Smooth muscle cell (in vitro differentiated cells): ENCODE measurements around the gene IFIT1B. TPM values are rescaled to one million over a fixed set of nuclear protein-coding genes. Genes with fewer than 3 reads are reported as not detected.

Source experiments
- polyA plus RNA-seq: library from polyadenylated mRNA; unstranded; fragments of >200 nt; fragmentation: Nextera tagmentation; extraction: Ambion mirVana; gene quantifications from 2 replicates; pipeline ENCODE4 v1.2.1, GENCODE V29; 2016
- total RNA-seq: library from RNA; depleted of rRNA; stranded (reverse); fragments of >200 nt; gene quantifications from 2 replicates; pipeline ENCODE4 v1.2.3, GENCODE V29; 2014

Gene IFIT1B
- total and polyA plus RNA-seq, 2 experiments from 2014 or later: not detected

Other genes with a start within 250 kb of the IFIT1B start
- not detected in 2 replicates for gene CH25H, start 170.7 kb upstream of the IFIT1B start, total RNA-seq
- 0.38 TPM in 1 of 2 replicates, not detected in the other for gene CH25H, start 170.7 kb upstream of the IFIT1B start, polyA plus RNA-seq
- 27.1 and 33.0 TPM in 2 replicates for gene LIPA, start 126.3 kb upstream of the IFIT1B start, total RNA-seq
- 22.9 and 34.4 TPM in 2 replicates for gene LIPA, start 126.3 kb upstream of the IFIT1B start, polyA plus RNA-seq
- 0.27 and 1.2 TPM in 2 replicates for gene IFIT2, start 76.0 kb upstream of the IFIT1B start, total RNA-seq
- 0.72 and 1.5 TPM in 2 replicates for gene IFIT2, start 76.0 kb upstream of the IFIT1B start, polyA plus RNA-seq
- gene IFIT3, start 50.1 kb upstream of the IFIT1B start, total RNA-seq: 1.2 and 2.1 TPM in 2 replicates
- gene IFIT3, start 50.1 kb upstream of the IFIT1B start, polyA plus RNA-seq: 1.7 and 4.6 TPM in 2 replicates
- gene IFIT1, start 14.6 kb downstream of the IFIT1B start, total RNA-seq: 0.36 and 1.2 TPM in 2 replicates
- gene IFIT1, start 14.6 kb downstream of the IFIT1B start, polyA plus RNA-seq: 0.79 and 1.8 TPM in 2 replicates
- gene IFIT5, start 36.5 kb downstream of the IFIT1B start, total RNA-seq: 5.7 and 7.7 TPM in 2 replicates
- 2.2 and 4.9 TPM in 2 replicates for gene IFIT5, start 36.5 kb downstream of the IFIT1B start, polyA plus RNA-seq
- not detected in 2 replicates for gene SLC16A12, start 157.5 kb downstream of the IFIT1B start, total RNA-seq
- not detected in 2 replicates for gene SLC16A12, start 157.5 kb downstream of the IFIT1B start, polyA plus RNA-seq